ENCODE results near the gene MIA. TPM values are rescaled to one million over a fixed set of nuclear protein-coding genes. Genes with fewer than 3 reads are reported as not detected.
"Not testable (repeated sequence)": the region's sequence is repeated elsewhere in the genome, so short reads cannot be mapped to it uniquely, and the experiment has no call there.

The MIA gene
- not detected for total RNA-seq

DNA sequence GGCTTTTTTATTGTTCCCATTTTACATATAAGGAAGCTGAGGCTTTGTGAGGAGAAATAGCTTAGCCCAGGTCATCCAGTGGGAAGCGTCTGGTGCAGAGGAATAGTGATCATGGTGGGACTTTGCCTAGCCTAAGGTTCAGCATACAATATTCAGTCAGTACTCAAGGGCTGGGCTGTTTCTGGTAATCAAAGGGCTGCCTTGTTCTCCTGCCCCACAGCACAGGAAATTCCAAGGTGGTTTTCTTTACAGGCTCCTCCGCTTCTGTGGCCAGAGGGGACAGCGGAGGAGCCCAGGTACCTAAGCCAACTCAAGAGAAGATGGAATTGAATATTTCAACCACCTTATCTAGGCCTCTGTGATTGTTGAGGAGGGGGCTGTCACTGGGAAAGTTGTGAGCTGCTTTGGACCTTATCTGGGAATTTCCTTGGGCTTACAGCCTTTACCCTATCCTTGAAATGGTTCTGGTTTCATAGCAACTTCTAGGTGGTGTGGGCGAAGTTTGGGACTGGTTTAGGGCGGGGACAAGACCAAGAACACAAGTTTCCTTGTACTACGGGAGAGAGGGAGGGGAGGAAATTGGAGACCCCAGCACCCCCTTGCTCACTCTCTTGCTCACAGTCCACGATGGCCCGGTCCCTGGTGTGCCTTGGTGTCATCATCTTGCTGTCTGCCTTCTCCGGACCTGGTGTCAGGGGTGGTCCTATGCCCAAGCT lies at the start of gene MIA:
MIA (plus strand) TSS at position 606 of the 716 bp plus-strand sequence; CDS start at position 628, 22 bp downstream.
- no peaks in the 10 kb centered on the region for H3K27me3 ChIP-seq
- H3K9me3 ChIP-seq: no peaks in the 10 kb centered on the region
- peaks cover 7 to 14% of the 10 kb centered on the region in 2 donors for H3K4me1 ChIP-seq
- H3K27ac ChIP-seq: no peak within 1 kb of the TSS
- in situ Hi-C loops (cut with MboI; ENCODE audit: low sequenced_read_pairs in 4 of 4) (no loop called here), intact Hi-C loops (cut with DNase I; ENCODE audit: low total_unique reads) (no loop called here)
- H3K4me3 ChIP-seq: no peak within 1 kb of the TSS
- DNase-seq (no peak), ATAC-seq (no peak)
- no peak for TF ChIP-seq POLR2A (IDR thresholded peaks at IDR 0.05)
- TF ChIP-seq CTCF (IDR thresholded peaks at IDR 0.05 in 4 of 5, conservative IDR thresholded peaks at IDR 0.05 in 1 of 5): no peak
- H3K36me3 ChIP-seq: no peaks in the 10 kb centered on the region

DNA sequence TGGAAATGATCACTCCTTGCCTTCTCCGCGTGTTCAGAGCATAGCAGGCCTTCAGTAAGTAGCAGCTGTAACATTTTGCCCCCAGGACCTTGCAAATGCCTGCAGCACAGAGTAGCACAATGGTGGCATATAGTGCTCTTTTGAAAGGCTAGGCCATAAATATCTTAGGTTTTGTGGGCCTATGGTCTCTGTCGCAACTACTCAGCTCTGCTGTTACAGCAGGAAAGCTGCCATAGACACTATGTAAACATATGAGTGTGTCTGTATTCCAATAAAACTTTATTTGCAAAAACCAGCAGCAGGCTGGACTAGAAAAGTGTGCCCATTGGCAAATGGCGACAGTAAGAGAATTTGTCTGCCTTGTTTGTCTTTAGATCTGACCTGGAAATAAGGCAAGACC lies 49.0 kb upstream of the MIA start:
- intact Hi-C loops (cut with DNase I; ENCODE audit: low total_unique reads): no loop called here
- ATAC-seq (no peak), DNase-seq (no peak)
- no peak overlapping the region for H3K4me3 ChIP-seq
- H3K36me3 ChIP-seq: peaks cover 0 to 71% of the 10 kb centered on the region in 2 donors
- H3K4me1 ChIP-seq: peaks cover 8 to 14% of the 10 kb centered on the region in 2 donors
- in situ Hi-C loops (cut with MboI; ENCODE audit: low sequenced_read_pairs in 4 of 4): no loop called here
- no peaks in the 10 kb centered on the region for H3K27me3 ChIP-seq
- TF ChIP-seq POLR2A (IDR thresholded peaks at IDR 0.05): no peak
- no peak for TF ChIP-seq CTCF (IDR thresholded peaks at IDR 0.05 in 4 of 5, conservative IDR thresholded peaks at IDR 0.05 in 1 of 5)
- no peak overlapping the region for H3K27ac ChIP-seq
- H3K9me3 ChIP-seq: no peaks in the 10 kb centered on the region

DNA sequence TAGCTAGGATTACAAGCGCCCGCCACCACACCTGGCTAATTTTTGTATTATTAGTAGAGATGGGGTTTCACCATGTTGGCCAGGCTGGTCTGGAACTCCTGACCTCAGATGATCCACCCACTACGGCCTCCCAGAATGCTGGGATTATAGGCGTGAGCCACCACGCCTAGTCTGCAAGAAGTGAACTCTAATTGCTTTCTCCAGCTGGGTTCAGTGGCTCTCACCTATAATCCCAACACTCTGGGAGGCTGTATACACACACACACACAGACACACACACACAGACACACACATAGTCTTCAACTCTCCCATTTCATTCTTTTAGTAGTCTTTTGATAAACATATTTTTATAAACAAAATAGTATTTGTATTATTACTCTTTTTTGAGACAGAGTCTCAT lies 45.3 kb upstream of the MIA start:
- H3K27me3 ChIP-seq; in situ Hi-C loops (cut with MboI; ENCODE audit: low sequenced_read_pairs in 4 of 4); H3K9me3 ChIP-seq; H3K4me3 ChIP-seq; H3K27ac ChIP-seq; H3K4me1 ChIP-seq; ATAC-seq; intact Hi-C loops (cut with DNase I; ENCODE audit: low total_unique reads); DNase-seq: not testable (repeated sequence)
- H3K36me3 ChIP-seq: peaks cover 0 to 97% of the 10 kb centered on the region in 2 donors

DNA sequence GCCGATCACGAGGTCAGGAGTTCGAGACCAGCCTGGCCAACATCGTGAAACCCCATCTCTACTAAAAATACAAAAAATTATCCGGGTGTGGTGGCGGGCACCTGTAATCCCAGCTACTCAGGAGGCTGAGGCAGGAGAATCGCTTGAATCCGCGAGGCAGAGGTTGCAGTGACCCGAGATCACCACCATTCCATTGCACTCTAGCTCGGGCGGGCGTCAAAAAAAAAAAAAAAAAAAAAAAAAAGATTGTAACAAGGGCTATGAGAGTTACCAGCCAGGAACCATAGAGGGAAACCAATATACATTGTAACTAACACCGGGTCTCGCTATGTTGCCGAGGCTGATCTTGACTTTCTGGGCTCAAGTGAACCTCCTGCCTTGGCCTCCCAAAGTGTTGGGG lies 43.0 kb upstream of the MIA start:
- ATAC-seq; intact Hi-C loops (cut with DNase I; ENCODE audit: low total_unique reads); in situ Hi-C loops (cut with MboI; ENCODE audit: low sequenced_read_pairs in 4 of 4); H3K9me3 ChIP-seq; H3K4me1 ChIP-seq; H3K4me3 ChIP-seq; H3K27ac ChIP-seq; H3K27me3 ChIP-seq; DNase-seq: not testable (repeated sequence)
- peaks cover 0 to 97% of the 10 kb centered on the region in 2 donors for H3K36me3 ChIP-seq

GRCh38 chr19:40733149-40733548 lies 42.2 kb upstream of the MIA start:
- DNase-seq: no peak
- intact Hi-C loops (cut with DNase I; ENCODE audit: low total_unique reads): no loop called here
- Histone ChIP-seq H3K27me3 (no peaks in the 10 kb centered on the region), H3K4me1 (no peaks in the 10 kb centered on the region), H3K9me3 (no peaks in the 10 kb centered on the region), H3K27ac (no peak overlapping the region), H3K4me3 (no peak overlapping the region), H3K36me3 (peaks cover 0 to 97% of the 10 kb centered on the region in 2 donors)
- in situ Hi-C loops (cut with MboI; ENCODE audit: low sequenced_read_pairs in 4 of 4): no loop called here
- TF ChIP-seq CTCF (IDR thresholded peaks at IDR 0.05 in 4 of 5, conservative IDR thresholded peaks at IDR 0.05 in 1 of 5) (no peak), POLR2A (IDR thresholded peaks at IDR 0.05) (no peak)
- no peak for ATAC-seq

Data from gastrocnemius medialis (tissue), 4 donors.